HG02852 (cell line): ENCODE measurements around the gene WDR81.

Experiments used
- ATAC-seq: cut with Tn5 transposase; IDR thresholded peaks from one replicate; pipeline ENCODE4 v1.9.1; 2021; ENCODE audit warnings: mild to moderate bottlenecking, moderate library complexity; ENCODE audit not compliant: unreplicated experiment

The WDR81 gene

GRCh38 chr17:1776857-1777256, 52.4 kb downstream of the WDR81 start:
- ATAC-seq: no peak

- no peak for ATAC-seq
These were observed 55.1 kb downstream of the WDR81 start for GRCh38 chr17:1779571-1780131.

GRCh38 chr17:1782171-1782567, 57.7 kb downstream of the WDR81 start:
- no peak for ATAC-seq

GRCh38 chr17:1783271-1783670, 58.8 kb downstream of the WDR81 start:
- no peak for ATAC-seq

- ATAC-seq: no peak
These were observed 59.5 kb downstream of the WDR81 start for GRCh38 chr17:1783834-1784611.

GRCh38 chr17:1785930-1786329, 61.4 kb downstream of the WDR81 start:
- ATAC-seq: no peak

GRCh38 chr17:1786708-1787107, 62.2 kb downstream of the WDR81 start:
- ATAC-seq: no peak

GRCh38 chr17:1787301-1787902, 62.9 kb downstream of the WDR81 start:
- ATAC-seq: no peak
